Heart right ventricle (tissue), 16 donors: ENCODE data around the gene PMM2. TPM values are rescaled to one million over a fixed set of nuclear protein-coding genes. Genes with fewer than 3 reads are reported as not detected.
A peak's percentile ranks its signal among the peaks of the same experiment; 100 is the strongest.
"Not testable (repeated sequence)": the region's sequence is repeated elsewhere in the genome, so short reads cannot be mapped to it uniquely, and the experiment has no call there.

ENCODE experiments used
- ATAC-seq, 8 donors: fragments of 200-7000 bp; cut with Tn5 transposase; one replicate each; pipeline ENCODE4 v1.9.1; 2020; ENCODE audit warnings: mild to moderate bottlenecking in 8 of 8, moderate library complexity in 8 of 8, moderate number of reproducible peaks in 1 of 8
- DNase-seq, 2 donors: peaks; one replicate each; pipeline ENCODE4 v3.0.0-alpha.2; 2020
- H3K27ac ChIP-seq, 10 donors: fragments of 200-600 bp; sonication (generic) in 2 of 10; one replicate each; pipeline versions ENCODE4 v1.5.0 to v1.8.0; 2020 to 2022; ENCODE audit warnings: mild to moderate bottlenecking in 3 of 10
- H3K27me3 ChIP-seq, 7 donors: fragments of 200-600 bp; one replicate each; pipeline ENCODE4 v1.8.0; 2021 to 2022; ENCODE audit warnings: mild to moderate bottlenecking in 2 of 7
- H3K36me3 ChIP-seq, 9 donors: fragments of 200-600 bp; sonication (generic) in 1 of 9; one replicate each; pipeline versions ENCODE4 v1.5.0 to v1.8.0; 2020 to 2022; ENCODE audit warnings: mild to moderate bottlenecking in 2 of 9
- H3K4me1 ChIP-seq, 9 donors: fragments of 200-600 bp; sonication (generic) in 1 of 9; one replicate each; pipeline versions ENCODE4 v1.5.0 to v1.8.0; 2020 to 2022; ENCODE audit warnings: mild to moderate bottlenecking in 4 of 9
- H3K4me3 ChIP-seq, 10 donors: fragments of 200-600 bp; sonication (generic) in 2 of 10; one replicate each; pipeline versions ENCODE4 v1.5.0 to v1.8.0; 2020 to 2022; ENCODE audit warnings: mild to moderate bottlenecking in 7 of 10, moderate library complexity in 2 of 10
- H3K9me3 ChIP-seq, 11 donors: fragments of 200-600 bp in 10 of 11; sonication (generic) in 2 of 11; one replicate each; pipeline versions ENCODE4 v1.5.0 to v1.8.0; 2013 to 2022; ENCODE audit warnings: mild to moderate bottlenecking in 2 of 11, control low read depth in 1 of 11, moderate library complexity in 1 of 11
- CTCF ChIP-seq, 9 donors: fragments of 200-600 bp; sonication (generic) in 2 of 9; IDR thresholded peaks; one replicate each; pipeline versions ENCODE4 v1.5.0 to v1.8.0; 2021 to 2022; ENCODE audit warnings: antibody characterized with exemption in 9 of 9, mild to moderate bottlenecking in 5 of 9, moderate library complexity in 1 of 9
- WGBS, 2 donors: extraction: QIAGEN DNeasy Blood & Tissue Kit; methylation state at CpG; one replicate each; pipeline ENCODE4 v1.1.7; 2013; ENCODE audit warnings: inconsistent platforms in 1 of 2; 5-methylcytosine and 5-hydroxymethylcytosine counted together
- intact Hi-C, 10 donors: fragments of 100-400 bp; cut with DNase I; formaldehyde crosslinking; loops; one replicate each; pipeline versions ENCODE4 v1.11.1 to v1.14.2; 2022
- polyA plus RNA-seq, 2 donors: library from polyadenylated mRNA; stranded (reverse); fragments of 200-250 nt; gene quantifications; one replicate each; pipeline ENCODE4 v1.2.3, GENCODE V29; 2013
- total RNA-seq, 10 donors: library from RNA; stranded (reverse); fragmentation: NEBNext Ultra II Directional in 3 of 10; extraction: Animal tissue kit (Norgen Biotek cat#: 25700) in 3 of 10; gene quantifications; one replicate each; pipeline versions ENCODE4 v1.2.1 to v1.2.4, GENCODE V29; 2021 to 2023
- donor health status: Arrhythmogenic right ventricular cardiomyopathy.
- donor health status: ischemic (EF 13 %, LVEDD 7.1; RV severe dilation, severe dysfunction).
- donor health status: healthy with polysubstance abuse.
- donor health status: DM: no; HTN: yes; CAD: no.
- donor health status: DM: no; HTN: no; CAD: no.
- donor health status: ischemic (EF 25% LVEDD 6.9; RV normal size, moderate dysfunction).
- donor health status: ischemic (EF 25% LVEDD 5.7; RV mildly dilated, moderate dysfunction).
- donor health status: healthy.
- donor health status: DM: yes; HTN: yes; CAD: no.
- donor health status: Ischemic cardiomyopathy.
- donor health status: ischemic (EF 35%, LVEDD 5.7; RV mildly dilated, moderate dysfunction).
- donor health status: nonischemic (EF 11% LVEDD 7.7; RV severe dilation, severe dysfunction).
- donor health status: DM: yes; HTN: yes; CAD: no.
- donor health status: PGD.
- donor health status: ischemic (EF 29% LVEDD 5.4; RV normal size, mild dysfunction).
- donor health status: nonischemic (EF 23%, LVEDD 6.1; RV moderate dilation, normal function).

Gene PMM2
- total and polyA plus RNA-seq, 12 donors: 9.4 to 25.9 (median 13.9) TPM

- H3K9me3 ChIP-seq, H3K27me3 ChIP-seq, ATAC-seq, intact Hi-C loops: not testable (repeated sequence)
- Histone ChIP-seq H3K36me3 (peaks cover 0 to 22% (median 5%) of the 10 kb centered on the region in 9 donors), H3K4me3 (peak overlapping the region in 9 of 10 donors; percentile 3 to 44 (median 27)), H3K27ac (peak overlapping the region in 3 of 10 donors; percentile 33 to 62 (median 44)), H3K4me1 (peaks cover 0 to 13% (median 0%) of the 10 kb centered on the region in 9 donors)
- DNase-seq: peak in 1 of 2 donors; percentile 2
- 57 to 60% methylated on average over 11 to 12 of the region's 12 CpGs for WGBS, 2 donors
Observed at GRCh38 chr16:8843296-8843695, 45.7 kb downstream of the PMM2 start.

DNA sequence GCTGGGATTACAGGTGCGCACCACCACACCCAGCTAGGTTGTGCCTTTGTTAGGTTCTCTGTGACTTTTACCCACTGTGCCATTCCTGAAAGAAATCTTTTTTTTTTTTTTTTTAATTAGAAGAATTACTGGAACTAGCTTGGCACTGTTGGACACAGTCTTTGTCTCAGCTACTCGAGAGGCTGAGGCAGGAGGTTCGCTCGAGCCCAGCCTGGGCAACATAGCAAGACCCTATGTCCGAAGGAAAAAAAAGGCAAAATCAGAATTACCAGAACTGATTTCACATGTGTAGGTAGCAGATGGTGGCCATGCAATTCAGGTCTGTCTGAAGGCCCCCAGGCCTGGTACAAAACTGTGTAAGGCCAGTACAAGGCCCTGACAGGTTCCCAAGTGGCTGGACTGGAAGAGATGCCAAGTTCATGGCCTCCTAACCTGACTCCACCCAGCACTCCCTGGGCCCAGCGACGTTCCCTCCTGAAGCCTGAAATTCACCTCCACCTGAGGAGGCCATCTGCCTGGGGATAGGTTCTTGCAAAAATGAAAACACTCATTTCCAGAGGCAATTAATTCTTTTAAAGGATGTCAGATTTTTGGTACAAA, 48.2 kb downstream of the PMM2 start:
- DNase-seq: peak in 1 of 2 donors; percentile 2
- H3K4me3 ChIP-seq: no peak overlapping the region

GRCh38 chr16:8846401-8846932, 48.8 kb downstream of the PMM2 start:
- Histone ChIP-seq H3K27ac (no peak overlapping the region), H3K4me1 (peaks cover 4 to 32% (median 20%) of the 10 kb centered on the region in 9 donors), H3K4me3 (no peak overlapping the region), H3K36me3 (peaks cover 0 to 51% (median 22%) of the 10 kb centered on the region in 9 donors), H3K27me3 (no peaks in the 10 kb centered on the region), H3K9me3 (no peaks in the 10 kb centered on the region)
- no peak for TF ChIP-seq CTCF (IDR thresholded peaks at IDR 0.05)
- intact Hi-C loops: no loop called here
- no peak for DNase-seq
- no peak for ATAC-seq
- WGBS, 2 donors: 95% methylated on average over 10 of the region's 10 CpGs

More for the DNA sequence above, 48.2 kb downstream of the PMM2 start:
- peak overlapping the region in 1 of 10 donors; percentile 7 for H3K27ac ChIP-seq
- no peaks in the 10 kb centered on the region for H3K9me3 ChIP-seq
- peaks cover 0 to 45% (median 22%) of the 10 kb centered on the region in 9 donors for H3K36me3 ChIP-seq
- intact Hi-C loops: no loop called here
- H3K4me1 ChIP-seq: peaks cover 4 to 26% (median 16%) of the 10 kb centered on the region in 9 donors
- ATAC-seq: no peak
- TF ChIP-seq CTCF (IDR thresholded peaks at IDR 0.05): no peak
- WGBS, 2 donors: 82 to 89% methylated on average over 7 of the region's 7 CpGs
- no peaks in the 10 kb centered on the region for H3K27me3 ChIP-seq

DNA sequence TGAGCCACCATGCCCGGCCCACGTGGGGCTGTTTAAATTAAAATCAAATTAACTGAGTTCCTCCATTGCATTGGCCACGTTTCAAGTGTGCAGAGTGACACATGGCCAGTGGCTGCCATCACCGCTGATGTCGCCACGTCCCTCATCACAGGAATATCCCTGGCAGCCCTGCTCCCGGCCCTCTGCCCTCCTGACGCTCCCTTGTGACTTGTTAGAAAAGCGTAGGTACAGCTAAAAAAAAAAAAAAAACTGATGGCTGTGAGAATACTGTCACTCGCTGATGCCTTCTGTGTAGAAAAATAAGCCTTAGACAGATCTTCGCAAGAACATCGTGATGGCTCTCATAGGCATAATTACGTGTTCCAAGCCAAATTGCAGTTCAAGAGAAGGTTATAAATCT, 49.5 kb downstream of the PMM2 start:
- H3K4me1 ChIP-seq: peaks cover 4 to 36% (median 23%) of the 10 kb centered on the region in 9 donors
- peaks cover 0 to 57% (median 22%) of the 10 kb centered on the region in 9 donors for H3K36me3 ChIP-seq
- no peak for TF ChIP-seq CTCF (IDR thresholded peaks at IDR 0.05)
- no peaks in the 10 kb centered on the region for H3K9me3 ChIP-seq
- no peak for ATAC-seq
- peak in 1 of 2 donors; percentile 3 for DNase-seq
- no peak overlapping the region for H3K4me3 ChIP-seq
- 81 to 85% methylated on average over 13 of the region's 13 CpGs for WGBS, 2 donors
- H3K27me3 ChIP-seq: no peaks in the 10 kb centered on the region
- no peak overlapping the region for H3K27ac ChIP-seq
- intact Hi-C loops: no loop called here

DNA sequence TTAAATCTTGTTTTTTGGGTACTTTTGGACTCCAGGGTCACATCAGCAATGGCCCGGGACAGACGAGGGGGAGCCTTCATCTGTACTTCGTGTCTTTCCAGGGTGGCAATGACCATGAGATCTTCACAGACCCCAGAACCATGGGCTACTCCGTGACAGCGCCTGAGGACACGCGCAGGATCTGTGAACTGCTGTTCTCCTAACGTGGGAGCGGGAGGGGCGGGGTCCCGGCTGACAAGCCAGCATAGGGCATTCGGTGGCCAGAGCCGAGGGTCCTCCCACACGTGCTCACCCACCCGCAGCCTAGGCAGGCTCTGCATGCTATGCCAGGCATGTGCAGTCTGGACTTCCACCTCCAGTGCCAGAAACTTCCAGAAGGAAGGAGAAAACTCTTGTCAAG, 50.0 kb downstream of the PMM2 start:
- no peak for ATAC-seq
- intact Hi-C loops: no loop called here
- WGBS, 2 donors: 87 to 93% methylated on average over 15 of the region's 15 CpGs
- Histone ChIP-seq H3K4me1 (peaks cover 4 to 39% (median 28%) of the 10 kb centered on the region in 9 donors), H3K9me3 (no peaks in the 10 kb centered on the region), H3K36me3 (peaks cover 0 to 61% (median 22%) of the 10 kb centered on the region in 9 donors), H3K4me3 (no peak overlapping the region), H3K27me3 (no peaks in the 10 kb centered on the region), H3K27ac (no peak overlapping the region)
- no peak for TF ChIP-seq CTCF (IDR thresholded peaks at IDR 0.05)
- DNase-seq: peak in 1 of 2 donors; percentile 4
